Measurements from ENCODE around the gene CARS1. TPM values are rescaled to one million over a fixed set of nuclear protein-coding genes. Genes with fewer than 3 reads are reported as not detected.
"Not testable (repeated sequence)": the region's sequence is repeated elsewhere in the genome, so short reads cannot be mapped to it uniquely, and the experiment has no call there.

The CARS1 gene
- total RNA-seq, 1 donor from 2014 or later, result 32.9 TPM

DNA sequence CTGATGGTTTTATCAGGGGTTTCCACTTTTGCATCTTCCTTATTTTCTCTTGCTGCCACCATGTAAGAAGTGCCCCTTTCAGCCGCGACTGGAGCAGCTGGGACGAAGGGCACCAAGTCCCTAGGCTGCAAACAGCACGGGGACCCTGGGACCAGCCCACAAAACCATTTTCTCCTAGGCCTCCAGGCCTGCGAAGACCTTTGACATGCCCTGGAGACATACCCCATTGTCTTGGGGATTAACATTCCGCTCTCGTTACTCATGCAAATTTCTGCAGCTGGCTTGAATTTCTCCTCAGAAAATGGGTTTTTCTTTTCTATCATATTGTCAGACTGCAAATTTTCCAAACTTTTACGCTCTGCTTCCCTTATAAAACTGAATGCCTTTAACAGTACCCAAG is 6.7 kb upstream of the CARS1 start:
- DNase-seq (ENCODE audit: low read depth in 2 of 2), result not testable (repeated sequence)

DNA sequence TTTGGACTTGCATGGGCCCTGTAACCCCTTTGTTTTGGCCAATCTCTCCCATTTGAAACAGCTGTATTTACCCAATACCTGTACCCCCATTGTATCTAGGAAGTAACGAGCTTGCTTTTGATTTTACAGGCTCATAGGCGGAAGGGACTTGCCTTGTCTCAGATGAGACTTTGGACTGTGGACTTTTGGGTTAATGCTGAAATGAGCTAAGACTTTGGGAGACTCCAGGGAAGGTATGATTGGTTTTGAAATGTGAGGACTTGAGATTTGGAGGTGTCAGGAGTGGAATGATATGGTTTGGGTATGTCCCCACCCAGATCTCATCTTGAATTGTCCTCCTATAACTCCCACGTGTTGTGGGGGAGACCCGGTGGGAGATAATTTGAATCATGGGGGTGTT is 6.2 kb upstream of the CARS1 start:
- not testable (repeated sequence) for DNase-seq (ENCODE audit: low read depth in 2 of 2)

DNA sequence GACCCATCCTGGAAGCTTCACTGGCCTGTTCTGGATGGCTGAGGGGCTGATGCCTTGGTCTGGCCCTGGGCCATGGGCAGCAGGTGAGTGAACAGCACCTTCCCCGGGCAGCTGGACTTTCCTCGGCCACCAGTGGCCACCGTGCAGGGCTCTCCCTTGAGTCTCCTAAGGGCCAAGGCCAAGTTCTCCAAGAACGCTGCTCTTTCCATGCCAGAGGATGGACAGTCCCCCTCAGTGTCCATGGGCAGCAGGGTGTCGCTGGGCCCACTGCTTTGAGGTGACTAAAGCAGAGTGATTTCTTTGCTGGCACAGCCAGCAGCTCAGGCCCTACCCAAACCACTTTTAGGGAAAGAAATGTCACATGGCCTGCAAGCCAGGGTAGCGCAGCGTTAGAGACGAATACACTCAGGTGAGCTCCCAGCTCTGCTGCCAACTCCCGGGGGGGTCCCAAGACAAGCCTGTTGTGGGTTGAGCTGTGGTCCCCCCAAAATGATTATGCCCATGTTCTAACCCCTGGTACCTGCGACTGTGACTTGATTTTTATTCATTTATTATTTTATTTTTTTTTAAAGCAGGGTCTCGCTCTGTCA is 3.3 kb upstream of the CARS1 start:
- DNase-seq (ENCODE audit: low read depth in 2 of 2), result no peak

DNA sequence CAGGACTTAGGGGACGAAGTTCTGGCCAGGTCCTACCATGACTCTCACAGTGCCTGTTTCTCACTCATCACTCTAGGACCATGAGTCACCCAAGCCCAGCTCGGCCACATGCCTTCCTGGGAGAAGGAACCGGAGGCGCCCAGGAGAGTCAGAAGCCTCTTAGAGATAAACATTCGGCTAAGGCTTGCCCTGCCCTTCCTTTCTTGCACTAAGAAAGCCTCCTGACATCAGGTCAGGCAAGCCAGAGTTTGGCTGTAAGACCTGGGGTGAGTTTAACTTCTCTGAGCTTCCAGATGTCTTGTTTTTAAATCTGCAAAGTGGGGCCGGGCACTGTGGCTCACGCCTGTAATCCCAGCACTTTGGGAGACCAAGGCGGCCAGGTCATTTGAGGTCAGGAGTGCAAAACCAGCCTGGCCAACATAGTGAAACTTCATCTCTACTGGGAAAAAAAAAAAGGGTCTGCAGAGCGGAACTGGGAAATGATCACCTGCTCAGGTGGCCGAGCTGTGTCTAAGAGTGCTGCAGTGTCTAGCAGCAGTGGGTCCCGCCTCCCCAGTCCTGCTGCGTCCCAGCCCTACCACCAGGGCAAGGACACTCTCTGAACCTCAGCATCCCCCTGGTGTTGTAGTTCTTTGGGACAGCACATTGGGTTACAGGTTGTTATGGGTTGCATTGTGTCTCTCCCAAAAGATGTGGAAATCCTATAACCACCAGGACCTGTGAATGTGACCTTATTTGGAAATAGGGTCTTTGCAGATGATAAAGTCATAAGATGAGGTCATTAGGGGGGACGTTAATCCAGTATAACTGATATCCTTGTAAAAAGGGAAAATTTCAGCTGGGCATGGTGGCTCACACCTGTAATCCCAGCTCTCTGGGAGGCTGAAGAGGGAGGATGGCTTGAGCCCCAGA is 1.8 kb upstream of the CARS1 start:
- DNase-seq (ENCODE audit: low read depth in 2 of 2), result no peak

DNA sequence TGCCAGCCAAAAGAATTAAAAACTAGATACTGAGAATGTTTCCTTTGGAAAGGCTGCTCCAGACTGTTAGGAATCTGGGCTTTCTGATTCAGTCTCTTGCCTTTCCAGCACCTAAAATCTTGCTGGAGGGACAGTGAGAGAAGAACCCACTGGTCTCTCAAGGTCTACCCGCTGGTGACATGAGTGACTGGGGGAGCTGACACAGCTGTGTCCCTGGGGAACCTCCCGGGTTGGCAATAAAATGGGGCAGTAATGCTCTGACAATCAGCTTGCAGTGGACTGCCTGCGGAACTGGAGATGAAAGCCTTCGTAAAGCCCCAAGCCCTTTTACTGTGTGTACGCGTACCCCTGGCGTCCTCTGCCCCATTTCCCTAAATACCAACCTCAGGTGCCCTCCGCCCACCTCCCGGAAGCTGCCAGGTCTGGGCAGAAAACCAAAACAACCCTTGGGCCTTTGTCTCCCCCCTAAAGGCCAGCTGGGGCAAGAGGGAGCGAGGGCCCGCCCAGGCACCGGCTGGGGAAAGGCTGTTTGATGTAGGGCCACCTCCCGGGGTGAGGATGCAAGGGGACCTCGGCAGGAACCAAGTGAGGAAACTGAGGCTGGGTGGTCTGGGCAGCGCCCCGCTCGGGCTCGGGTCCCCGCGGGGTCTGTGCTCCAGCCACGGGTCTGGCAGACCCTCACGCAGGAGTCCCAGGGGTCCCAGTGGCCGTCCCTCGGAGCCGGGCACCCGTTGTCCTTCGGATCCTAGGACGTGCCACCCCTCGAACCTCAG is 741 bp downstream of the CARS1 start:
- peak in 1 of 2 donors; percentile 24 for DNase-seq (ENCODE audit: low read depth in 2 of 2)

DNA sequence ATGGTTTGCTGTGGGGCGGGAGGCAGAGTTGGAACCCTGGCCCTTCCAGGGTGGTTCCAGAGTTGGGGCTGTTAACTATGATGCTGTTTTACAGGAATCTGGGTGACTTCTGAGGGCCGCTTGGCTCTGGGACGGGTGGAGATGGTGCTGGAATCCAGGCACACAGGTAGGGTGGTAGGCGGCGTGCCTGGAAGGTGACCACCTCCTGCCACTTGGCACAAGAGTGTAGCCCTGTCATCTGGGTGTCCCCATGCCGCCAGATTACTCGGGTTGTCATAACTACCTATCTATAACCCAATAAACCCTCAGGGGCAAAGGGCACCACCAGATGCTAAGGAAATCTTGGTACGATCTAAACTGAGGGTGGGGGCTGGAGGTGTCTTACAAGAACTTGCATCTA is 1.3 kb downstream of the CARS1 start:
- no peak for DNase-seq (ENCODE audit: low read depth in 2 of 2)

DNA sequence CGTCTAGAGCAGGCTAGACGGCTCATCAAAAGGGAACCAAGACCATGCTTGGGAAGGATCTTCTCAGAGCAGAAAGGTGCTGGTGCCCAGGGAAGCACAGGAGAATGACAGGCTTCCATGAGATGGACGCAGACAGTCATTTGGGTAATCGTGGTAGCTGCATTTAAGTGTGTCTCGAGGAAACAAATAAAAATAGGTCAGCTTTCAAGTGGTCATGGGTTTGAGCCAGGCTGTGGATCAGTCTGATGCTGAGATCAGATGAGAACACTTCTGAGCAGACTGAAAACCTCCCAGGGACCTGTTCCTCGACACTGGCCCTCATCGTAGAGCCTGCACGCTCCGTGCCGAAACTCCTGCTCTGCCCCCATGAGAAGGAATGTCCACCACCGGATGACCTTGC is 4.7 kb downstream of the CARS1 start:
- no peak for DNase-seq (ENCODE audit: low read depth in 2 of 2)

DNA sequence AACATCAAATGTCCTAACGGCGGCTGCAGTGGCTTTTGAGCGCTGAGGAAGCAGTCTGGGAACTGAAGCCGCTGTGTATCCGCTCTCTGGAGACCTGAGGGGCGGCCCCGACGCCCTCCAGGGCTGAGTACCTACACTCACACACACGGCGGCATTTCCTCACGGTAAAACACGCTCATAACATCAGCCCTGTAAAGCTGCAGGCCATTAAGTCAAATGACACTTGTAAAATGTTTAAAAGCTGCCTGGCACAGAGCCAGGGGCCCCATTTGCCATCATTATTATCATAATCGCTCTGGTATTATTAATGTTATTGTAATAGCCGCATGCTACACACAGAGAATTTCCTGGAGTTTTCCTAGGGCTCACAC is 5.1 kb downstream of the CARS1 start:
- peak in 1 of 2 donors; percentile 24 for DNase-seq (ENCODE audit: low read depth in 2 of 2)

DNA sequence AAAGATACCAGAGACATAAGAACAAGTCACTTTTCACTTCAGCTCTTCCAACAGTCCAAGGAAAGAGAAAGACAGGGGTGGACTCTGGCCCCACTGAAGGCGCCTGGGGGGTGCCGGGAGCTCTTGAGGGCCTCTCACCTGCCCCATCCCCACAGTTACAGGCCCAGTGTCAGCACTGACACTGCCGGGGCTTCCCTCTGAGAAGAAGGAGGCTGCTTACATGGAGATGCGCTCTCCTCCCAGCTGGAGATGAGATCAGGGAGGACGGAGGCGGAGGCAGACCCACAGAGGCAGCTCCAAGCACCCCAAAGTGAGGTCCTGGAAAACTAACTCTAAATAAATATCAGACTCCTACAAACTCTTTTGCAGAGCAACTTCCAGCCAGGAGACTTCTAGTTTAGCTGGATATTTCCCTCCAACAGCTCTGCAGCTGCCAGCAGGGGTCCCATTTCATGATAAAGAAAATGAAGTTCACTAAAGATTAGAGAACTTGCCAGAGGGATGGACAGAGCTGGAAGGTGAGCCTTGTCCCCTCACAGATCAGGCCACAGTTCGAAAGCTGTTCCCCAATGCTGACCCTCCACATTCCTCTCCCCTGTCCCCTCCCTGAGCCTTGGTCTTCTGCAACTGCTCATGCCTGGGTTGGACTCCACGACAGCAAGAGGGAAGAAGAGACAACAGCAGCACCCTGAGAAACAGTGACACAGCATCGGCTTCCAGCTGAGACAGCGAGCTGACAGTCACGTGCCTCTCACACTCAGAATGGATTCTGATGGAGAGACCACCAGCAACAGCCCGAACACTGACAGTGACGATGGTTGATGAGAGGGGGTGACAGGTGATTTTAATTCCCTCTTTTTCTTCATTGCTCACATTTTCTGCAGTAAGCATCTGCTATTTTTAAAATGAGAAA is 5.8 kb downstream of the CARS1 start:
- no peak for DNase-seq (ENCODE audit: low read depth in 2 of 2)

DNA sequence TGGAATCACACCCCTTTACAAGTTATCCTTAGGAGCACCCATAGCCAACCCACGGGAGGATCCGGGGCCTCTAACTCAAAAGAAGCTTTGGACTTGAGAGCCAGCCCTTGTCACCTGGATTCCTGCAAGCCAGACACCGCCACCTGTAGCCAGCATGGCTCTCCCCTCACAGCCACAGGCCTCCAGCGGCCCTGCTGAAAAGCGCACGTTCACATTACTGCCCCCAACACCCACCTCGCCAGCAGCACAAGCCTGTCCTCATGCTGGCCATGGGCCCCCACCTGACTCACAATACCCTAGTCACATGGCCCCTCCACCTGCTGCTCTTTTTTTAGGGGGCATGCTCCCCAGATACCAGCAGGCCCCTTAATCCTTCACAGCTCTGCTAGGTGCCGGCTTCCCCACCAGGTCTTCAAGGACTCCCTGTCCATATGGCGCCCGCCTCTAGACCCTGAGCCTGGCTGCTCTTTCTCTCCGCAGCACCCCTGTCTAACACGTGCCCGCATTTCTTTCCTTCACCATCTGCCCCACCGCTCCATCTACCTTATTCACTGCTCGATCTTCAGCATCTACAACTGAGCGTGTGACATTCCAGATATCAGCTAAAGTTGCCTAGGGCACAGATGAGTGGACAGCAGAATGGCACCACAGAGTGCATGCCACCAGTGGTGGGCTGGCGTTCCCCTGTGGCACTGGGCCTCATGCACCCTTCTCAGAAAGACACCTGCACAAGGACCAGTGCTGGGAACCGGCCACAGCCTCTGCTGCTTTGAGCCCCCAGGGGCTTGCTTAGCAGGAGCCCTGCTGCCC is 6.6 kb downstream of the CARS1 start:
- no peak for DNase-seq (ENCODE audit: low read depth in 2 of 2)

DNA sequence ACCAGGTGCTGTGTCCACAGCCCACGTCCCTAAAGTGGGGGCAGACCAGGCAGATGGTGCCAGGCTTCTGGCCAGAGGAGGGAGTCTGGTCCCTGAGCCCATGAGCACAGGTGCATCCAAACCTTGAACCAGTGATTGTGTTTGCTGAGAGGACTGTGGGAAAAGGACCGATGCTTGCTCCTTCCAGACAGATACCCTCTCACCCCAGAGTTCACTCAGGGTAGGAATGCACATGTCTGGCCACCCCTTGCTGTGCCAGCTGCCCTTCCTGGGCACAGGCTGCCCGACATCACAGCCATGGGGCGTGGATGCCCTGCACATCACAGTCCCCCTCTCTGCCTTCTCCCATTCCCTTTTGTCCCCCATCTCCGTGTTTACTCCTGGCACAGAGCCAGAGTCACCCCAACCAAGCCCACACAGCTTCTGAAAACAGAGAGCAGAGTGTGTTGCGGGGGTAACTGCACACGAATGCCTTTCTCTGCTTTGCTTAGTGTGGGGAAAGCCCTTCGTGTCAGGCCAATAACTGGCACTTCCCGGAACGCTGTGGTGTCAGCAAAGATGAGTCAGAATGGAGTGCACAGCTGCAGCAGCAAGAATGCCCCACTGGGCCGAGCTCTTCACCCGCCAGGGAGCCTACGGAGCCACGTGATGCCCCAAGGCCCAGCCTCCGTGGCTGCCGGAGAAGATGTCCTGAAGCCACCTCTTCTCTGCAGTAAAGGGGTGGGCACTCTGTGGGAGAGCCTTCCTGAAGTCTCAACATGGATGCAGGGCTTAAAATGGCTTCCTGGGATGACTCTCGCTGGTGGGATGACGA is 7.6 kb downstream of the CARS1 start:
- DNase-seq (ENCODE audit: low read depth in 2 of 2), result peak; percentile 81 to 94

DNA sequence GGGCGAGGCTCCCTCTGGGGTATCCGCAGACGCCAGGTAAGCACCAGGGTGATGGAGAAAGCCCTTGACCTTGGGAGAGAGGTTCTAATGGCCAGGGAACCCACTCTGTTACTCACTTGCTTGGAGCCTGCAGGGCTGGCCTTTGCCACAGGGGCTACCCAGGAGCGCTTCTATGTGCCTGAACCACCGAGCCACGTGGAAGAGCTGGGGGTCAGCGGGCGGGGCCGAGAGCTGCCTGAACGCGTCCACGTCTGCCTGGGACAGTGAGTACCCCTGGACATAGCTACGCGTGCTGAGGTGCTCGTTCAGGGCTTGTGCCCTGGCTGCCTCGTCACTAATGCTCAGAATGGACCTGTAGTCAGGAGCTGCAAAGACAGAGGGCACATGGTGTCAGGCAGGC is 9.6 kb downstream of the CARS1 start:
- no peak for DNase-seq (ENCODE audit: low read depth in 2 of 2)

DNA sequence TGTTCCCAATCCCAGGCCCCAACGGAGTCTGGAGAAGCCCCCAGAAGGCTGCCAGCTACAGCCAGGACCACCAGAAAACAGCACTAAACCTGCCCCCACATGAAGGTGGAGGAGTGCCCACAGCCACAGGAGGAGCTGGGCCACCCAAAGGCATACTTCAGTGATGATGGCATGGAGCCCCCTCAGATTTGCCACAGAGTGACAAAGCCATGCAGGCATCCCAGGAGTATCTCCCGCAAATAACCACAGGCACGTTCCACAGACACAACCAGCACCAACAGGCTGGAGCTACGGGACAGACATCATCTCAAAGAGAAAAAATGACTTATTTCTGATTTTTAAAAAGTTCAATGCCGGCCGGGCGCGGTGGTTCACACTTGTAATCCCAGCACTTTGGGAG is 10.6 kb downstream of the CARS1 start:
- DNase-seq (ENCODE audit: low read depth in 2 of 2), result no peak

DNA sequence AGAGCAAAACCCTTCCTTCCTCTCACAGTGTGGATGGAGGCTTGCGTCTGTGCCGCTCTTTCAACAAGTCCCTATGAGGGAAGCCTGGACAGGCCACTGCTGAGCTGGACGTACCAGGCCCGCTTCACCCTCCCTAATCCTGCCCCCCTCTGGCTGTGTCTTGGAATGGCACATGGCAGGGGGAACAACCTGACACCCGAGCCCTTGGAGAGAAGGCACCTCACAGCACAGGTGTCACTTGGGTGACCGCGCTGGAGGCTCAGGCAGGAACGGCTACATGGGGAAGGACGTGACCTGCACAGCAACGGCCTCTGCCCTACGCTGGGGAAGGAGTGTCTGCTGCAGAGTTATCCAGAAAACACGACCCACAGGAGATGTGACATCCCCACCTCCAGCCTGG is 11.0 kb downstream of the CARS1 start:
- no peak for DNase-seq (ENCODE audit: low read depth in 2 of 2)

DNA sequence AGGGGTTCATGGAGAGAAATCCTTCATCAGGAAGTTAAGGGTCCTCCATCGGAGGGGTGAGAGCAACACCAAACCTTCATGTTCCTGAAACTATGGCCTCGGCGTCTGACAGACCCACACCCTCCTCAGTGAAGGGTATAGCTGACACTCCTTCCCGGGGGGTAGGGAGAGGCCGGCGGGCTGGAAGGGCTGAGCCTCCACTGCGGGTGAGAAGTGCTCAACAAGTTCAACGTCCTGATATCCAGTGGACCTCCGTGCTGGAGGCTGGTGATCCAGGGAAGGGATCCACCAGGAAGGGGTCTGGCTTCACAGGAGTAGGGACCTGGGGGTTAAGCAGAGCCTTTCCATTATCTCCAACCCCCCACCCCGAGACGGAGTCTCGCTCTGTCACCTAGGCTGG is 12.3 kb downstream of the CARS1 start:
- no peak for DNase-seq (ENCODE audit: low read depth in 2 of 2)

DNA sequence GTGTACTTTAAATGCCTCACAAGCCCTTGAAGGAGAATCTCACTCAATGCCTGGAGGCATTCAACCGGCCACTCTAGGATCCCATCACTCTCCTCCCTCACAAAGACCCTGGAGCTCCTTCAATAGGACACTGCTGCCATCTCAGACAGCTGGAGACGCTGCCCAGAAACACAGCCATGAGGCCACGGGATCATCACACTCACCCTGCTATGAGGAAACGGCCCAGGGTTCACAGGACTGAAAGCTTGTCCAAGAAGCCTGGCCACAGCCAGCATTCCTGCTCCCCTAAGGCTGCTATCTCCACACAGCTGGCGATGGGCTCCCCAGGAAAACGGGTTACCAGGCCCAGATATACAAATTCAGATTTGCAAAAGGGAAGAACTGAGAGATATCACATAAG is 13.2 kb downstream of the CARS1 start:
- no peak for DNase-seq (ENCODE audit: low read depth in 2 of 2)

DNA sequence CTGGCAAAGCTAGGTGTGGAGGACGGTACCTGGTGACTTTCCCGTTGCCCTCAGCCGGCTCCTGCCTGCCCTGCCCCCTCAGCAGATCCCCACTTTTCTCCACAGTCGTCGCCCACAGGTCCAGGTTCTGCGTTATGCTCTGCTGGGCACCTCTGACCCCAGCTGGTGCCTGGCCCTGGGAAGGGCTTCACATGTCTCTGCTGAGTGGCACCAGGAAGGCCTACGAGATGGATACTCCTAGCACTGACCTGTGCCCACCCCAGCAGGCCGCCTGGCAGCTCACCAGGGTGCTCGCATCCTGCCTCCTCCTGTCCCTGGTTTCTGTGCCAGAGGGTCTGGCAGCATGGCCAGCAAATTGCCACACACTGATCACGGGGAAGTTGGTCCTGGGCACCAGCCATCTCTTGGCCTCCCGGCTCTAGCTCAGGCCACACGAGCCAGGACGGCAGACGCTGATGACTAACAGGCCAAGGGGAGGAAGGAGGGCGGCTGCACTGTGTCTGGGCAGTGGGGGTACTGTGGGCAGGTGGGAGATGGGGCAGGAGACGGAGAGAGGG is 13.8 kb downstream of the CARS1 start:
- DNase-seq (ENCODE audit: low read depth in 2 of 2), result peak in 1 of 2 donors; percentile 41

DNA sequence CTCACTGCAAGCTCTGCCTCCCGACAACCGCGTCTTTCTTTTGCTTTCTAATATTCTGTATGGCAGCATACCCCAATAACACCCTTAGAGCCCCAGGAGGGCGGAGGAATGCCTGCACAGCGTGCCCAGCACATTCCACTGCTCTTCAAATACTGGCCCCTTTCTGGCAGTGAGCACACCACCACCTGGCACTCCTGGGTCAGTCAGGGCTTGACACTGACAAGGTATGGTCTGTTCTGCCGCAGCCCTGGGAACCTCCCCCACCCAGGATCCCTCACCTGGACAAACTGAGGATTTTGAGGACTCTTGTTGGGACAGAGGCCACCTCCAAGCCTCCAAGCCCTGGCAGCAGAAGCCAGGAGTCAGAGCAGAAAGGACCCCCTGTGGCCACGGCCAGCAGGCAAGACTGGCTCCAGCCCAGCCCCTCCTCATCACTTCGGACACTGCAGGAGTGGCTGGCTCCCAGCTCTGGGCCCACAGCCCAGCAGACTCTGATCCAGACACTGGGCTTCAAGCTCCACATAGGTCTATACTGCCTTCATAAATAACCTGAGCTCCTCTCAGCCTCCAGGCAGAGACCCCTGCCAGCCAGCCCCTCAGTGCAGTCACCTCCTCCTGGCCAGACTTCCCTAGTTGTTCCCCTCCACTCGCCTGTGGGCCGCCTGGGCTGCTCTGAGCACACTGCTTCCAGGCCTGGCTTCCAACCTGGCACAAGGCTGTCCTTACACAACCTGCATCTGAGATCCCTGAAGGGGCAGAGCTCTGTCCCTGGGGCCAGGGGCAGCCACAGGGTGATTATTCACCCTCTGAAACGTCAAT is 14.5 kb downstream of the CARS1 start:
- DNase-seq (ENCODE audit: low read depth in 2 of 2), result no peak
